ENCODE results near the gene MAPK8. TPM values are rescaled to one million over a fixed set of nuclear protein-coding genes. Genes with fewer than 3 reads are reported as not detected.

Gene MAPK8
- total RNA-seq, 2 donors from 2014 or later = 39.3 to 74.4 TPM

DNA sequence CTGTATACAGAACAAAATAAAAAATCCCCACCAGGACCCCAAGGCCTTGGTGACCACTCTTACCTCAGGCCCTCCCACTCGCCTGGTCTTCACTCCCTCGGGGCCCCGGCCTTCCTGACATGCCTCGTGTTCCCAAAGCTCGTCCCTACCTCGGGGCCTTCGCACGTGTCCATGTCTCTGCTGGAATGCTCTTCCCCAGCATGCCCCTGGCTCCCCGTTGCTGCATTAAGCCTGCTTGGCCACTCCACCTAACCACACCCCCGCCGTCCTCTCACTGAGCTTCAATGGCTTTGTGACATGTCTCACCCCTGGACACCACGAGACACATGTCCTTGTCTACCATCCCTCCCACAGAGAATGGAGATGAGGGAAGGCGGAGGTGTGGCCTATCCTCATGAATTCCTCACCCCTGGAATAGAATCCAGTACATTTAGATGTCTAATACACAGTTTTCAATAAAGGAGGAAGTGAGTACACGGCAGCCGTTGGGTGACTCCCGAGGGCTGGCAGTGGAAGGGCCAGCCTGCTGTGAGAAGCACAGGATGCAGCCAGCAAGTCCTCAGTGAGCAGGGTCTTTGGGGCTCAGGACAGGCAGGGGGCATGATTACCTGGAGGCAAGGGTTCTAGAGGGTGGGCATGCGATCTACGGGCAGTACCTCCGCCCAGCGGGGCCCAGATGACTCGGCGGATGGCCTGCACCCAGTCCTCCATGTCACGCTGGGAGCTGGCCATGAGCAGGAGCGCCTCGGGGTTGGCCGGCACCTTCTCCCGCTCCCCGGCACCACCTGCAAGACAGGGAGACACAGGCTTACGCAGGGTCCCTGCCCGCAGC lies 172.7 kb downstream of the MAPK8 start:
- Histone ChIP-seq H3K4me3 (no peak overlapping the region), H3K27me3 (replicated peaks; ENCODE audit: insufficient read depth) (no peaks in the 10 kb centered on the region), H3K4me1 (replicated peaks) (no peaks in the 10 kb centered on the region), H3K9me3 (no peaks in the 10 kb centered on the region), H3K27ac (no peak overlapping the region), H3K36me3 (no peaks in the 10 kb centered on the region)
- DNase-seq (ENCODE audit: low spot score) = no peak
- 88% methylated on average over 30 of the region's 30 CpGs for WGBS
- intact Hi-C loops (cut with DNase I) = no loop called here
- TF ChIP-seq POLR2A (IDR thresholded peaks at IDR 0.05) = no peak
- TF ChIP-seq, protein P1, sequence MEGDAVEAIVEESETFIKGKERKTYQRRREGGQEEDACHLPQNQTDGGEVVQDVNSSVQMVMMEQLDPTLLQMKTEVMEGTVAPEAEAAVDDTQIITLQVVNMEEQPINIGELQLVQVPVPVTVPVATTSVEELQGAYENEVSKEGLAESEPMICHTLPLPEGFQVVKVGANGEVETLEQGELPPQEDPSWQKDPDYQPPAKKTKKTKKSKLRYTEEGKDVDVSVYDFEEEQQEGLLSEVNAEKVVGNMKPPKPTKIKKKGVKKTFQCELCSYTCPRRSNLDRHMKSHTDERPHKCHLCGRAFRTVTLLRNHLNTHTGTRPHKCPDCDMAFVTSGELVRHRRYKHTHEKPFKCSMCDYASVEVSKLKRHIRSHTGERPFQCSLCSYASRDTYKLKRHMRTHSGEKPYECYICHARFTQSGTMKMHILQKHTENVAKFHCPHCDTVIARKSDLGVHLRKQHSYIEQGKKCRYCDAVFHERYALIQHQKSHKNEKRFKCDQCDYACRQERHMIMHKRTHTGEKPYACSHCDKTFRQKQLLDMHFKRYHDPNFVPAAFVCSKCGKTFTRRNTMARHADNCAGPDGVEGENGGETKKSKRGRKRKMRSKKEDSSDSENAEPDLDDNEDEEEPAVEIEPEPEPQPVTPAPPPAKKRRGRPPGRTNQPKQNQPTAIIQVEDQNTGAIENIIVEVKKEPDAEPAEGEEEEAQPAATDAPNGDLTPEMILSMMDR (IDR thresholded peaks at IDR 0.05) = no peak
- no peak for TF ChIP-seq POLR2AphosphoS5 (IDR thresholded peaks at IDR 0.05)

DNA sequence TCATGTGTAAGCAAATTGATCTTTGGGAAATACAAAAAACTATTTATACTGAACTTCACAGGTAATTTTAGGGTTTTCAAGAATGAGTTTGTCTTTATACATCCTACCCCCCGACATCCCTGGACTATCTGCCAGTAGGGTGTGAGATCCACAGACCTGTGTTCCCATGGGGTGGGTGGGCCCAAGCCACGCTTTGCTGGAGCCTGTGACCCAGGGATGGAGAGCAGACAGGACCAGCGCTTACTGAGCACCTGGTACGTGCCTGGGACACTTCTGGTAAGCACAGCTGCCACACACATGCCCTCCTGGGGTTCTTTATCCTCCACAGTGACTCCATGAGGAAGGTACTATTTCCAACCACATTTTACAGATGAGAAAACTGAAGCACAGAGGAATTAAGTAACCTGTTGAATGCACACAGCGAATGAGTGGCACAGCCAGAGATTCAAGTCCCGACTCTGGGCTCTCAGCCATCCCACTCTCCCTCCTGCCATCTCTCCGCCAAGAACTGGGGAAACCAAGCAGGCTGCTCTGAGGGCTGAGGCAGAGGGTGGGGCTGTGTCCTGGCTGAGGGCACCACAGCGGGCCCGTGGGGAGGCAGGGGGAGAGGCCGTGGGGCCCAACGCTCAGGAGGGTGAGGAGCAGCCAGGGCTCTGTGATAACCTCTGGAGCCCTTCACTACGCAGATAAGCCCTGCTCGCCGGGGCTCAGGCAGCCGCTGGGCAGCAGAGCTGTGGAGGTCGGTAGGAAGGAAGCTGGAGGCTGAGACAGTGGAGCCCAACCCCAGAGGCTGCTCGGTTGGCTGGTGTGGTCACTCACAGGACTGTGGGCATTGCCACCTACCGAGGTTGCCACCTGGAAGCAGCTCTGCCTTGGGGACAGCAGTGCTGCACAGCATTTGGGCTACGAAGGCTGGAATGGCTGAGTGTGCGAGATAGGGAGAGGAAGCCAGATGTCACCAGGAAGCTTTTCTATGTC lies 174.2 kb downstream of the MAPK8 start:
- no peaks in the 10 kb centered on the region for H3K9me3 ChIP-seq
- no peak overlapping the region for H3K4me3 ChIP-seq
- no peaks in the 10 kb centered on the region for H3K4me1 ChIP-seq (replicated peaks)
- no peak for DNase-seq (ENCODE audit: low spot score)
- H3K27me3 ChIP-seq (replicated peaks; ENCODE audit: insufficient read depth) = no peaks in the 10 kb centered on the region
- 74% methylated on average over 19 of the region's 20 CpGs for WGBS
- no peaks in the 10 kb centered on the region for H3K36me3 ChIP-seq
- intact Hi-C loops (cut with DNase I) = no loop called here
- H3K27ac ChIP-seq = no peak overlapping the region
- TF ChIP-seq POLR2AphosphoS5 (IDR thresholded peaks at IDR 0.05) (no peak), POLR2A (IDR thresholded peaks at IDR 0.05) (no peak)
- TF ChIP-seq, protein P1 (IDR thresholded peaks at IDR 0.05) = no peak

DNA sequence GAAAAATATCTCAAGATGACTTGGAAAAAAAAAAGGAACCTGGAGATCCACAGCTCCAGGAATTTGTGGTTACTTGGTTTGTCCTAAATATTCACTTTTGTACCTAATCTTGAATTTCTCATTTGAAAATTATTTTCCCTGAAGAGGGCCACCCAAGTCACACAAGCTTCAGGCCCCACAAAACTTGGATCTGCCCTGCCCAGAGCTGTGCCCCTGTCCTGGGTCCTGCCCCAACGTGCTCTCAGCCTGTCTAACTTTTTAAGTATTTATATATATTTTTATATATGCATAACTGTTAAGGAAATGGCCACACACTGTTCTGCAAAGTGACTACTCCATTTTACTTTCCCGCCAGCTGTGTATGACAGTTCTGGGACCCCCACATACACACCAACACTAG lies 174.9 kb downstream of the MAPK8 start:
- DNase-seq (ENCODE audit: low spot score) = no peak
- TF ChIP-seq POLR2A (IDR thresholded peaks at IDR 0.05) = no peak
- no peak for TF ChIP-seq POLR2AphosphoS5 (IDR thresholded peaks at IDR 0.05)

DNA sequence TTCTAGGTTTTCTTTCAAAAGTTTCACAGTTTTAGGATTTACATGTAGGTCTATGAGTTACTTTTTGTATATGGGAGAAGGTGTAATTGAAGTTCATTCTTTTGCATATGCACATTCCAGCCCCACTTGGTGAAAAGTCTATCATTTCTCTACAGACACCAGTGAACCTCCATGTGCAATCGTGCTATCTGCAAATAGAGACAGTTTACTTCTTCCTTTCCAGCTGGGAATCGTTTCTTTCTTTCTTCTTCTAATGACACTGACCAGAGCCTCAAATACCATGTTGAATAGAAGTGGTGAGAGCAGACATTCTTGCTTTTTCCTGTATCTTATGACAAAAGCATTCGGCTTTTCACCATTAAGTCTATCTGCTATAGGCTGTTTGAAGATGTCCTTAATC lies 175.7 kb downstream of the MAPK8 start:
- H3K27ac ChIP-seq = no peak overlapping the region
- DNase-seq (ENCODE audit: low spot score) = no peak
- WGBS = 76% methylated on average over 3 of the region's 3 CpGs
- no peaks in the 10 kb centered on the region for H3K9me3 ChIP-seq
- intact Hi-C loops (cut with DNase I) = no loop called here
- H3K4me1 ChIP-seq (replicated peaks) = no peaks in the 10 kb centered on the region
- H3K4me3 ChIP-seq = no peak overlapping the region
- TF ChIP-seq, protein P1 (IDR thresholded peaks at IDR 0.05) = no peak
- TF ChIP-seq POLR2AphosphoS5 (IDR thresholded peaks at IDR 0.05) (no peak), POLR2A (IDR thresholded peaks at IDR 0.05) (no peak)
- H3K27me3 ChIP-seq (replicated peaks; ENCODE audit: insufficient read depth) = no peaks in the 10 kb centered on the region
- H3K36me3 ChIP-seq = no peaks in the 10 kb centered on the region

More for the DNA sequence above, 174.9 kb downstream of the MAPK8 start:
- Histone ChIP-seq H3K4me1 (replicated peaks) (no peaks in the 10 kb centered on the region), H3K9me3 (no peaks in the 10 kb centered on the region), H3K27me3 (replicated peaks; ENCODE audit: insufficient read depth) (no peaks in the 10 kb centered on the region), H3K4me3 (no peak overlapping the region), H3K27ac (no peak overlapping the region), H3K36me3 (no peaks in the 10 kb centered on the region)
- intact Hi-C loops (cut with DNase I) = no loop called here
- WGBS = 80% methylated on average over 2 of the region's 2 CpGs

DNA sequence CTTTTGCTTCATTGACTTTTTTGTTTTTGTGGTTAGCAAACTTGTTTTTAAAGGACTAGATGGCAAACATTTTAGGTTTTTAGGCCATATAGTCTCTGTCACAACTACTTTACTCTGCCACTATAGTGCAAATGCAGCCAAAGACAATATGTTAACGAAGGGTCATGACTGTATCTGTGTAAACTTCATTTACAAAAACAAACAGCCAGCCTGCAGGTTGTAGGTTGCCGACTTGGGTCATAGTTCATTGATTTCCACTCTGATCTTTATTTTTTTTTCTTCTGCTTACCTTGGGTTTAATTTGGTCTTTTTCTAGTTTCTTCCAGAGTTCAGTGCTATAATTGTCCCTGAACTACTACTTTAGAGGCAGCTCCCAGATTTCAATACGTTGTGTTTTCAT lies 178.4 kb downstream of the MAPK8 start:
- whole genome bisulfite sequencing = 79% methylated on average over 3 of the region's 3 CpGs
- Histone ChIP-seq H3K4me1 (replicated peaks) (no peaks in the 10 kb centered on the region), H3K9me3 (no peaks in the 10 kb centered on the region), H3K27ac (no peak overlapping the region), H3K4me3 (no peak overlapping the region), H3K36me3 (no peaks in the 10 kb centered on the region), H3K27me3 (replicated peaks; ENCODE audit: insufficient read depth) (no peaks in the 10 kb centered on the region)
- DNase-seq (ENCODE audit: low spot score) = no peak
- intact Hi-C loops (cut with DNase I) = no loop called here
- no peak for TF ChIP-seq POLR2A (IDR thresholded peaks at IDR 0.05)
- TF ChIP-seq, protein P1 (IDR thresholded peaks at IDR 0.05) = no peak
- no peak for TF ChIP-seq POLR2AphosphoS5 (IDR thresholded peaks at IDR 0.05)
